Vagina (tissue), 2 donors: ENCODE measurements around the gene EYA4. TPM values are rescaled to one million over a fixed set of nuclear protein-coding genes. Genes with fewer than 3 reads are reported as not detected.

Source experiments
- DNase-seq, 2 donors: peaks; one replicate each; pipeline ENCODE4 v3.0.0-alpha.2; 2017; ENCODE audit errors: extremely low spot score in 2 of 2
- H3K27ac ChIP-seq: fragments of 200-600 bp; sonication (generic); one replicate; pipeline ENCODE4 v1.5.1; 2019
- H3K27me3 ChIP-seq: fragments of 200-600 bp; sonication (generic); one replicate; pipeline ENCODE4 v1.5.1; 2019
- H3K36me3 ChIP-seq, 2 donors: fragments of 200-600 bp; sonication (generic); one replicate each; pipeline ENCODE4 v1.5.1; 2017 to 2019
- H3K4me1 ChIP-seq: fragments of 200-600 bp; sonication (generic); one replicate; pipeline ENCODE4 v1.5.1; 2019
- H3K4me3 ChIP-seq, 2 donors: fragments of 200-600 bp; sonication (generic); 1 replicate in 1 of 2; 2 replicates in 1 of 2; pipeline ENCODE4 v1.5.1; 2016 to 2019
- H3K9me3 ChIP-seq: fragments of 200-600 bp; sonication (generic); one replicate; pipeline ENCODE4 v1.5.1; 2019
- POLR2A ChIP-seq, 2 donors: fragments of 450-650 bp; IDR thresholded peaks; one replicate each; pipeline ENCODE4 v1.6.1; 2017; ENCODE audit warnings: antibody characterized with exemption in 2 of 2, mild to moderate bottlenecking in 2 of 2, moderate library complexity in 2 of 2
- POLR2AphosphoS5 ChIP-seq, 2 donors: sonication (generic); formaldehyde crosslinking; IDR thresholded peaks; one replicate each; pipeline ENCODE4 v1.9.0; 2017; ENCODE audit warnings: antibody characterized with exemption in 2 of 2, mild to moderate bottlenecking in 2 of 2, low read depth in 1 of 2; ENCODE audit not compliant: insufficient read depth in 1 of 2
- intact Hi-C: fragments of 100-400 bp; cut with DNase I; formaldehyde crosslinking; loops from one replicate; pipeline ENCODE4 v1.15.1; 2023
- total RNA-seq: library from RNA; depleted of rRNA; stranded (reverse); fragments of >200 nt; gene quantifications from one replicate; pipeline ENCODE4 v1.2.3, GENCODE V29; 2016
- TF ChIP-seq, protein P1 (sequence below), 3 experiments: fragments of 450-650 bp in 2 of 3; fragments of 200-600 bp in 1 of 3; sonication (generic) in 1 of 3; IDR thresholded peaks; one replicate each; pipeline ENCODE4 v1.5.1; 2017 to 2019; ENCODE audit warnings: antibody characterized with exemption in 3 of 3, mild to moderate bottlenecking in 2 of 3, moderate library complexity in 2 of 3

The EYA4 gene
- total RNA-seq, 1 donor from 2014 or later = 18.7 TPM

DNA sequence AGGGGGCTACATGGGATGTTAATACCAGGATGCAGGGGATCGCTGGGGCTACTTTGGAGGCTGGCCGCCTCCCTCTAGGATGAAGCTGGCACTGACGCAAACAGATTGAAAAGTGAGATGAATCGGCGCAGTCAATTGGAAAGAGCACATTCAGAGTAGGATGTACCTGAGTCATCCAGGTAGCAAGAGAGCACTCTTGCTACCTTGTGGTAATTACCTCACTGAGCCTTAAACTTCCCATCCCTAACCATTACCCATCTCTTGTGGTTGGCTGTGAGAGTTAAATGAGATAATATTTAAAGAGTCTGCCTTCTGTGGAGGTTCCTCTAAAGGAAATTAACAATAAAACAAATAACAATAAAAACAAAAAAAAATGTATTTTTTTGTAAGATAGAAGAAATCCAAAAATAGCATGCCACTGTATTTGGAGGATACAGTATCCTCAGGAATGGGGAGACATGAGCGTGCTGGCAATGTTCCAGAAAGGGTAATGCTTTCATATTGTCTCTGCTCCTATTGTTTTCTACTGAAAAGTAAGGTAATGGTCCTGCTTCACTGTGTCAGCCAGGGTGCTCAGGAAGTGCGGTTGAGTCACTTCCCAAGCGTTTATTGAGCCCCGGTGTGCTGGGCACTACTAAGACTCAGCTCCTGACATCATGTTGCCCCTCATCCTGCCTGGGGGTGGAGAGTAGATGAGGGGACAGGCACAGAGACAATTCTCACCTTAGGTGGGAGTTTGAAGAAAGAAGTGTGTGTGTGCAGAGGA, 301.1 kb downstream of the EYA4 start:
- no peak for DNase-seq
- Histone ChIP-seq H3K9me3 (no peaks in the 10 kb centered on the region), H3K36me3 (no peaks in the 10 kb centered on the region), H3K27ac (no peak overlapping the region), H3K27me3 (no peaks in the 10 kb centered on the region), H3K4me3 (no peak overlapping the region), H3K4me1 (no peaks in the 10 kb centered on the region)
- intact Hi-C loops = loop anchor here (5.0 to 10.0 kb wide), 2 partner anchors 40 to 347 kb away; no protein-coding TSS in a partner anchor
- TF ChIP-seq, protein P1, sequence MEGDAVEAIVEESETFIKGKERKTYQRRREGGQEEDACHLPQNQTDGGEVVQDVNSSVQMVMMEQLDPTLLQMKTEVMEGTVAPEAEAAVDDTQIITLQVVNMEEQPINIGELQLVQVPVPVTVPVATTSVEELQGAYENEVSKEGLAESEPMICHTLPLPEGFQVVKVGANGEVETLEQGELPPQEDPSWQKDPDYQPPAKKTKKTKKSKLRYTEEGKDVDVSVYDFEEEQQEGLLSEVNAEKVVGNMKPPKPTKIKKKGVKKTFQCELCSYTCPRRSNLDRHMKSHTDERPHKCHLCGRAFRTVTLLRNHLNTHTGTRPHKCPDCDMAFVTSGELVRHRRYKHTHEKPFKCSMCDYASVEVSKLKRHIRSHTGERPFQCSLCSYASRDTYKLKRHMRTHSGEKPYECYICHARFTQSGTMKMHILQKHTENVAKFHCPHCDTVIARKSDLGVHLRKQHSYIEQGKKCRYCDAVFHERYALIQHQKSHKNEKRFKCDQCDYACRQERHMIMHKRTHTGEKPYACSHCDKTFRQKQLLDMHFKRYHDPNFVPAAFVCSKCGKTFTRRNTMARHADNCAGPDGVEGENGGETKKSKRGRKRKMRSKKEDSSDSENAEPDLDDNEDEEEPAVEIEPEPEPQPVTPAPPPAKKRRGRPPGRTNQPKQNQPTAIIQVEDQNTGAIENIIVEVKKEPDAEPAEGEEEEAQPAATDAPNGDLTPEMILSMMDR (IDR thresholded peaks at IDR 0.05) = no peak
- no peak for TF ChIP-seq POLR2AphosphoS5 (IDR thresholded peaks at IDR 0.05; ENCODE audit: insufficient read depth in 1 of 2, low read depth in 1 of 2)
- TF ChIP-seq POLR2A (IDR thresholded peaks at IDR 0.05) = no peak

DNA sequence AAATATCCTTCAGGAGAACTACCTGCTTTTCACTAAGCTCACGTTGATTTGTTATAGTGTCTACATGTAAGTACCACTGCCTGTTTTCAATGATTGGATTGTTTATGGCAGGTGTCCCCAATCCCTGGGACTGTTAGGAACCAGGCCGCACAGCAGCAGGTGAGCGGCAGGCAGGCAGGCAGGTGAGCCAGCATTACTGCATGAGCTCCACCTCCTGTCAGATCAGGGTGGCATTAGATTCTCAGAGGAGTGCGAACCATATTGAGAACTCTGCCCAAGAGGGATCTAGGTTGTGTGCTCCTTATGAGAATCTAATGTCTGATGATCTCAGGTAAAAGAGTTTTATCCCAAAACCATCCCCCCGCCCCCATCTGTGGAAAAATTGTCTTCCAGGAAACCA, 303.3 kb downstream of the EYA4 start:
- DNase-seq = no peak
- Histone ChIP-seq H3K4me3 (no peak overlapping the region), H3K9me3 (no peaks in the 10 kb centered on the region), H3K4me1 (no peaks in the 10 kb centered on the region), H3K36me3 (no peaks in the 10 kb centered on the region), H3K27me3 (no peaks in the 10 kb centered on the region), H3K27ac (no peak overlapping the region)
- intact Hi-C loops = loop anchor here (5.0 to 10.0 kb wide), 2 partner anchors 42 to 350 kb away; no protein-coding TSS in a partner anchor
- TF ChIP-seq, protein P1 (IDR thresholded peaks at IDR 0.05) = no peak
- TF ChIP-seq POLR2AphosphoS5 (IDR thresholded peaks at IDR 0.05; ENCODE audit: insufficient read depth in 1 of 2, low read depth in 1 of 2) (no peak), POLR2A (IDR thresholded peaks at IDR 0.05) (no peak)

DNA sequence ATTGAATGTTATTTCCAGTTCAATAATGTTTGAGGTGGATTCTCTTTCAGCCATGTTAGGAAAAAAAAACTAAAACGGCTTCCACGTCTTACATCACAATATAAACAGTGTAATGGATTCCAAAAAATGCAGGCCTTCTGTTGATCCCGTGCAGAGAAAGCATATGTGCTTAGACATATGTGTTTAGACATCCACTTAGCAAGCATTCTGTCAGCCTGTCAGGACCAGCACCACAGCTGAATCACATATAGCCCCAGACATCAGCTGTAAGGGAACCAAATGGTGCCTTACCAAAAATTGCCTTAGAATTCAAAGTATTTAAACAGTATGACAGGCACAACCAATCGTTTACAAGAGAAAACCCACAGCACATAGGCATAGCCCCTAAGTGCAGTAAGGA, 304.9 kb downstream of the EYA4 start:
- Histone ChIP-seq H3K4me3 (no peak overlapping the region), H3K36me3 (no peaks in the 10 kb centered on the region), H3K9me3 (no peaks in the 10 kb centered on the region), H3K27ac (no peak overlapping the region), H3K4me1 (no peaks in the 10 kb centered on the region), H3K27me3 (no peaks in the 10 kb centered on the region)
- intact Hi-C loops = loop anchor here (10.0 kb wide), 1 partner anchor 351 kb away; no protein-coding TSS in a partner anchor
- TF ChIP-seq POLR2AphosphoS5 (IDR thresholded peaks at IDR 0.05; ENCODE audit: insufficient read depth in 1 of 2, low read depth in 1 of 2) (no peak), POLR2A (IDR thresholded peaks at IDR 0.05) (no peak)
- TF ChIP-seq, protein P1 (IDR thresholded peaks at IDR 0.05) = no peak
- no peak for DNase-seq

DNA sequence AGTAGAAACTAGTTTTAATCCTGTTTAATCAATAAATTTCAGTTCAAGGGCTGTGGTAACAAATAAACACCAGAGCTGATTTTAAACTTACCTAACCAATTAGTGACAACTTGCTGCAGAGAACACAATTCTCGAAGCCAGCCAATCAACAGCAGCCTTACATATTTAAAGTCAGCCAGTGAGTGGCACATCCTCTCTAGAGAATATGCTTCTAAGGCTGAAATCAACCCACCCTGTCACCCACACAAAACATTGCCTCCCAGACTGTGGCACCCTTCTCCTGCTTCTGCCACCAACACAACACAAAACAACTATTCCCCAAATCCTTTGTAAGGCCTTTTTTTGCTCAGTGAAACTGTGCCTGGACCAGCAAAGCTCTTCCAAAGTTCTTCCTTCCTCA, 306.0 kb downstream of the EYA4 start:
- no peaks in the 10 kb centered on the region for H3K4me1 ChIP-seq
- intact Hi-C loops = loop anchor here (10.0 kb wide), 1 partner anchor 352 kb away; no protein-coding TSS in a partner anchor
- no peak for TF ChIP-seq POLR2A (IDR thresholded peaks at IDR 0.05)
- no peak overlapping the region for H3K4me3 ChIP-seq
- no peak for DNase-seq
- no peak overlapping the region for H3K27ac ChIP-seq
- no peaks in the 10 kb centered on the region for H3K27me3 ChIP-seq
- H3K9me3 ChIP-seq = no peaks in the 10 kb centered on the region
- H3K36me3 ChIP-seq = no peaks in the 10 kb centered on the region

DNA sequence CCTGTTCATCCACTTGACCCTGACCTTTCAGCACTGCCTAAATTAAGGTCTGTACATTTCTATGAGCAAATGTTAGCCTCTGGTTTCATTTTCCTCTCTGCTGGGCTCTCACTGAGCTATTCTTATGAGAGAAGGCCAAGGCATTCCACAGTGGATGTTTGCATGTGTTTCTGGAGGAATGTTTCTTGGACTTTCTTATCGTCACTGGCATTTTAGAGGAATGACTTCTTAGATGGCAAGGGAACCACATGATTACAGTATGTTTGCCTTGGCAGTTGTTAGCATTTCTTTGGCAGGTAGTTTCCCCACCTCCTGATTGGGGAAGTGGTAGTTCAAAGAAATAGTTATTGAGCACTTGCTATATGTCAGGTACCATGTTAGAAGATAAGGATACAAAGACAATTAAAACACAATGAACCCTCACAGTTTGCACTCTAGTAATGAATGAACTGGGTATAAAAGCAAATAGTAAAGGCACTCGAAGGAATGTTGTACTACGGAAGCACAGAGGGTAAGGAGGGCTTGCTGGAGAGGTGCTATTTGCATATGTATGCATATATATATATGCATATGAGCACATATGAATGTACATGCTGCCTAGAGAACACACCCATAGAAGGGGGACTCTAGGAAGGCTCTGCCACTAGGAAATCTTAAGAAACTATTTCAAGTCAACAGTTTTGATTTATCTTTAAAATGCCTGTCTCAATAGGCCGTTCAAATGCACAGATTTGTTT, 307.4 kb downstream of the EYA4 start:
- no peak for DNase-seq
- H3K9me3 ChIP-seq = no peaks in the 10 kb centered on the region
- no peaks in the 10 kb centered on the region for H3K4me1 ChIP-seq
- no peak overlapping the region for H3K27ac ChIP-seq
- TF ChIP-seq POLR2AphosphoS5 (IDR thresholded peaks at IDR 0.05; ENCODE audit: insufficient read depth in 1 of 2, low read depth in 1 of 2) = no peak
- TF ChIP-seq, protein P1 (IDR thresholded peaks at IDR 0.05) = no peak
- no peak for TF ChIP-seq POLR2A (IDR thresholded peaks at IDR 0.05)
- no peaks in the 10 kb centered on the region for H3K27me3 ChIP-seq
- H3K36me3 ChIP-seq = no peaks in the 10 kb centered on the region
- H3K4me3 ChIP-seq = no peak overlapping the region
- intact Hi-C loops = loop anchor here (10.0 kb wide), 1 partner anchor 354 kb away; no protein-coding TSS in a partner anchor
